Esophagus mucosa (tissue), 1 donor: Measurements from ENCODE around the gene AGAP1. TPM values are rescaled to one million over a fixed set of nuclear protein-coding genes. Genes with fewer than 3 reads are reported as not detected.
A peak's percentile ranks its signal among the peaks of the same experiment; 100 is the strongest.

Experiments
- ATAC-seq: fragments of 200-7000 bp; cut with Tn5 transposase; one replicate; pipeline ENCODE4 v1.9.1; 2020
- total RNA-seq: library from RNA; stranded (reverse); gene quantifications from one replicate; pipeline ENCODE4 v1.2.4, GENCODE V29; 2023
- donor health status: DM: yes; HTN: yes; CAD: no.

The AGAP1 gene
- total RNA-seq, 1 donor from 2014 or later = 17.1 TPM

- ATAC-seq = no peak
Measured at GRCh38 chr2:235611349-235611748, 117.5 kb downstream of the AGAP1 start.

- ATAC-seq = no peak
Measured at GRCh38 chr2:235611756-235612155, 117.9 kb downstream of the AGAP1 start.

GRCh38 chr2:235612181-235612950, 118.5 kb downstream of the AGAP1 start:
- no peak for ATAC-seq

GRCh38 chr2:235613649-235614048, 119.8 kb downstream of the AGAP1 start:
- no peak for ATAC-seq

GRCh38 chr2:235614176-235614860, 120.5 kb downstream of the AGAP1 start:
- ATAC-seq = no peak

- ATAC-seq = peak; percentile 32
Measured at GRCh38 chr2:235614900-235615712, 121.3 kb downstream of the AGAP1 start.

GRCh38 chr2:235616885-235617284, 123.0 kb downstream of the AGAP1 start:
- ATAC-seq = no peak

GRCh38 chr2:235618039-235618438, 124.2 kb downstream of the AGAP1 start:
- no peak for ATAC-seq

- ATAC-seq = no peak
Measured at GRCh38 chr2:235619544-235619943, 125.7 kb downstream of the AGAP1 start.

GRCh38 chr2:235621736-235622135, 127.9 kb downstream of the AGAP1 start:
- no peak for ATAC-seq

- ATAC-seq = no peak
Measured at GRCh38 chr2:235623111-235623510, 129.3 kb downstream of the AGAP1 start.

- ATAC-seq = no peak
Measured at GRCh38 chr2:235623752-235624151, 129.9 kb downstream of the AGAP1 start.

GRCh38 chr2:235626658-235627057, 132.8 kb downstream of the AGAP1 start:
- no peak for ATAC-seq

GRCh38 chr2:235627682-235628081, 133.8 kb downstream of the AGAP1 start:
- no peak for ATAC-seq

GRCh38 chr2:235630718-235631296, 137.0 kb downstream of the AGAP1 start:
- no peak for ATAC-seq

GRCh38 chr2:235634435-235635158, 140.8 kb downstream of the AGAP1 start:
- ATAC-seq = no peak

- no peak for ATAC-seq
Measured at GRCh38 chr2:235636546-235636945, 142.7 kb downstream of the AGAP1 start.

GRCh38 chr2:235637896-235638295, 144.1 kb downstream of the AGAP1 start:
- no peak for ATAC-seq

- ATAC-seq = peak; percentile 11
Measured at GRCh38 chr2:235638541-235639427, 144.9 kb downstream of the AGAP1 start.

GRCh38 chr2:235639428-235639773, 145.6 kb downstream of the AGAP1 start:
- ATAC-seq = peak; percentile 46

GRCh38 chr2:235639885-235640284, 146.0 kb downstream of the AGAP1 start:
- no peak for ATAC-seq
